Measurements from ENCODE around the gene NOS1AP.

The NOS1AP gene

DNA sequence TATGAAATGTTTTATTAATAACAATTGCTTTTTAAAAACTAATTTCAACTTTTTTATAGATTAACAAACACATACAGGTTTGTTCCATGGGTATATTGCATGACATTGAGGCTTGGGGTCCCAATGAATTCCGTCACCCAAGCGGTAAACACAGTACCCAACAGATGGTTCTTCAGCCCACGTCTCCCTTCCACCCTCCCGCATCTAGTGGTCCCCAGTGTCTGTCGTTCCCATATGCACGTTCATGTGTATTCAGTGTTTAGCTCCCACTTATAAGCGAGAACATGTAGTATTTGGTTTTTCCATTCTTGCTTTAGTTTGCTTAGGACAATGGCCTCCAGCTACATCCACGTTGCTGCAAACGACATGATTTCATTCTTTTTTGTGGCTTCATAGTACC, 48.6 kb downstream of the NOS1AP start:
- Histone ChIP-seq H2AFZ (ENCODE audit: low read length) (no peak overlapping the region), H3K79me2 (ENCODE audit: insufficient read depth, low read length) (no peaks in the 10 kb centered on the region), H3K4me2 (ENCODE audit: low read depth, low read length, poor library complexity, severe bottlenecking) (no peak overlapping the region), H3K4me1 (ENCODE audit: insufficient read depth, low read length, poor library complexity, severe bottlenecking) (peaks cover 31% of the 10 kb centered on the region), H3K9me3 (ENCODE audit: insufficient read depth, low read depth, low read length) (no peaks in the 10 kb centered on the region), H3K9me2 (replicated peaks; ENCODE audit: low read depth, low read length) (no peaks in the 10 kb centered on the region), H3K9ac (ENCODE audit: low read depth, low read length, poor library complexity, severe bottlenecking) (no peak overlapping the region), H3F3A (ENCODE audit: low read depth) (no peaks in the 10 kb centered on the region), H3K36me3 (ENCODE audit: insufficient read depth, low read length) (no peaks in the 10 kb centered on the region), H3K27me3 (ENCODE audit: insufficient read depth, low read length, poor library complexity, severe bottlenecking) (no peaks in the 10 kb centered on the region), H4K20me1 (ENCODE audit: insufficient read depth, low read length, poor library complexity, severe bottlenecking) (no peaks in the 10 kb centered on the region), H3K4me3 (ENCODE audit: low read length, poor library complexity, severe bottlenecking) (no peak overlapping the region)
- no peak for TF ChIP-seq EZH2phosphoT487 (IDR thresholded peaks at IDR 0.05; ENCODE audit: borderline replicate concordance)

DNA sequence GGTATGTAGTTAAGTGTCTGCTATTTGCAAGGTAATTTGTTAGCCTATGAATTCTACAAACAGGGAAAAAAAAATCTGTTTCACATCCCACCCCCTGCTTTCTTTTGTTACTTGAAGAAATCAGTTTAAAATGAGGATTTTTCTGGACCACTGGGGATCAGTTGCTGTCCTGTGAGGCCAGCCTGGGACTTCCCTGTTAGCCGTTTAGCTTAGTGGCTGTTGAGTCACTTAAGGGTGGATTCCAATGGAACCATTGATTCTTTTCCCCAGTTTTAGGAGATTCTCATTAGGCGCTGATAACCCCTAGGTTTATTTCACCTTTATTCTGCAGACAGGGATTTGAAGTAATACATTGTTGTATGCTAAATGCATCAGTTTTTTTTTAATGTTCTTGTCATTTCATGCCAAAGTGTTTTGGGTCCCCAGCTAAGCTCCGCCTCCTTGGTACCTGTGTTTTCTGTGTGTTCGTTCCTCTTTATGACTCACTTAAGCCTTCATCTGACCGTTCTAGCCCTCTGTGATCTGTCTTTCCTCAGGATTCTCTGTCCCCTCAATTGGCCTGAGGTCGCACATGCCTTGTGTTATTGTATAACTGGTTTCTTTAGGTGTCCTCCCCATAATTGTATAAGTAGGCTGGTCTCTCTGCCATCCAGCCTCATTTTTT, 59.3 kb downstream of the NOS1AP start:
- Histone ChIP-seq H3K79me2 (ENCODE audit: insufficient read depth, low read length) (no peaks in the 10 kb centered on the region), H3K27me3 (ENCODE audit: insufficient read depth, low read length, poor library complexity, severe bottlenecking) (no peaks in the 10 kb centered on the region), H3F3A (ENCODE audit: low read depth) (no peaks in the 10 kb centered on the region), H3K4me1 (ENCODE audit: insufficient read depth, low read length, poor library complexity, severe bottlenecking) (peaks cover 7% of the 10 kb centered on the region), H3K9ac (ENCODE audit: low read depth, low read length, poor library complexity, severe bottlenecking) (no peak overlapping the region), H3K4me3 (ENCODE audit: low read length, poor library complexity, severe bottlenecking) (no peak overlapping the region), H4K20me1 (ENCODE audit: insufficient read depth, low read length, poor library complexity, severe bottlenecking) (no peaks in the 10 kb centered on the region), H3K36me3 (ENCODE audit: insufficient read depth, low read length) (no peaks in the 10 kb centered on the region), H3K9me2 (replicated peaks; ENCODE audit: low read depth, low read length) (no peaks in the 10 kb centered on the region), H2AFZ (ENCODE audit: low read length) (no peak overlapping the region), H3K9me3 (ENCODE audit: insufficient read depth, low read depth, low read length) (no peaks in the 10 kb centered on the region), H3K4me2 (ENCODE audit: low read depth, low read length, poor library complexity, severe bottlenecking) (no peak overlapping the region)
- no peak for TF ChIP-seq EZH2phosphoT487 (IDR thresholded peaks at IDR 0.05; ENCODE audit: borderline replicate concordance)
- TF ChIP-seq, protein P1, sequence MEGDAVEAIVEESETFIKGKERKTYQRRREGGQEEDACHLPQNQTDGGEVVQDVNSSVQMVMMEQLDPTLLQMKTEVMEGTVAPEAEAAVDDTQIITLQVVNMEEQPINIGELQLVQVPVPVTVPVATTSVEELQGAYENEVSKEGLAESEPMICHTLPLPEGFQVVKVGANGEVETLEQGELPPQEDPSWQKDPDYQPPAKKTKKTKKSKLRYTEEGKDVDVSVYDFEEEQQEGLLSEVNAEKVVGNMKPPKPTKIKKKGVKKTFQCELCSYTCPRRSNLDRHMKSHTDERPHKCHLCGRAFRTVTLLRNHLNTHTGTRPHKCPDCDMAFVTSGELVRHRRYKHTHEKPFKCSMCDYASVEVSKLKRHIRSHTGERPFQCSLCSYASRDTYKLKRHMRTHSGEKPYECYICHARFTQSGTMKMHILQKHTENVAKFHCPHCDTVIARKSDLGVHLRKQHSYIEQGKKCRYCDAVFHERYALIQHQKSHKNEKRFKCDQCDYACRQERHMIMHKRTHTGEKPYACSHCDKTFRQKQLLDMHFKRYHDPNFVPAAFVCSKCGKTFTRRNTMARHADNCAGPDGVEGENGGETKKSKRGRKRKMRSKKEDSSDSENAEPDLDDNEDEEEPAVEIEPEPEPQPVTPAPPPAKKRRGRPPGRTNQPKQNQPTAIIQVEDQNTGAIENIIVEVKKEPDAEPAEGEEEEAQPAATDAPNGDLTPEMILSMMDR (conservative IDR thresholded peaks at IDR 0.05; ENCODE audit: low read length), result no peak

DNA sequence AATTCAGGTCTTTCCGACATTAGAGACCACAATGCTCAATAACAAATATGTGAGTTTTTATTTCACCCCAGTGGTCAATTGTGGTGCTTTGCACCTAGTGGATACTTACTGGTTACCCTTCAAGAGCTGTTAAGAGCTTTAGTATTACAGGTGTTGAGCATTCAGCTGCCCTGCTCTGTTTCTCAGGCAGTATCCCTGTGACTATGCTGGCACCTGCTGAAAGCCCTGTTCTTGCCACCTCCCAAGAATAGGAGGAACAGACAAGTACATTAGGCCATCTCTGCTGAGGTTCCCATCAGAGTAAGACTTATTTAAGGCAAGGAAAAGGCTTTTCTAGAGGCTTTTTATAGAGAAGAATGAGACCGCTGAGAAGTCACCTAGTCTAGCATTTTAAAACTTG, 60.8 kb downstream of the NOS1AP start:
- Histone ChIP-seq H3K4me2 (ENCODE audit: low read depth, low read length, poor library complexity, severe bottlenecking) (no peak overlapping the region), H3K9ac (ENCODE audit: low read depth, low read length, poor library complexity, severe bottlenecking) (no peak overlapping the region), H3F3A (ENCODE audit: low read depth) (no peaks in the 10 kb centered on the region), H3K36me3 (ENCODE audit: insufficient read depth, low read length) (no peaks in the 10 kb centered on the region), H3K27me3 (ENCODE audit: insufficient read depth, low read length, poor library complexity, severe bottlenecking) (no peaks in the 10 kb centered on the region), H3K9me2 (replicated peaks; ENCODE audit: low read depth, low read length) (no peaks in the 10 kb centered on the region), H4K20me1 (ENCODE audit: insufficient read depth, low read length, poor library complexity, severe bottlenecking) (no peaks in the 10 kb centered on the region), H3K9me3 (ENCODE audit: insufficient read depth, low read depth, low read length) (no peaks in the 10 kb centered on the region), H3K79me2 (ENCODE audit: insufficient read depth, low read length) (no peaks in the 10 kb centered on the region), H3K4me1 (ENCODE audit: insufficient read depth, low read length, poor library complexity, severe bottlenecking) (peaks cover 22% of the 10 kb centered on the region), H2AFZ (ENCODE audit: low read length) (no peak overlapping the region), H3K4me3 (ENCODE audit: low read length, poor library complexity, severe bottlenecking) (no peak overlapping the region)
- TF ChIP-seq, protein P1 (conservative IDR thresholded peaks at IDR 0.05; ENCODE audit: low read length), result no peak
- TF ChIP-seq EZH2phosphoT487 (IDR thresholded peaks at IDR 0.05; ENCODE audit: borderline replicate concordance), result no peak
